ENCODE data around the gene NCK2.
"Not testable (repeated sequence)": the region's sequence is repeated elsewhere in the genome, so short reads cannot be mapped to it uniquely, and the experiment has no call there.

Gene NCK2

DNA sequence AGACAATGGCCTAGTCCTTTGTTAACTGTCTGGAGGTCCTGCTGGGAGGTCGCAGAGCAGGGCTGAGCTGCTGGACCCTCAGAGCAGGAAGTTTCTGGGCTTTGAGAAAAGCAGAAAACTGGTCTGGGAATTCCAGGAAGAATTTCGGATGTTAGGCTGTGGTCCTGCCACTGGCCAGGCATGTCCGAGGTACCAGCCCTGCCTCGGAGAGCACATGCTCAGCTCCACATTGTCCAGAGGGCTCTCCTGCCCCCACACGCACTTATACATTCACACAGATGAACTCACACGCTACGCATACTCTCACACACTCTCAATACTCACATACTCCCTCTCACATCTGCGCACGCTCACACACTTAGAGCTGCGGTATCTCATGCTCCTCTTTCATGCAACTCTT is 146.1 kb downstream of the NCK2 start:
- no peak for DNase-seq (ENCODE audit: low read depth, low spot score)
- CTCF ChIA-PET, result interaction anchor here (1.1 kb wide), 1 partner anchor 17 kb away, joined by 3 read pairs; no protein-coding TSS in a partner anchor
- TF ChIP-seq, protein P1, sequence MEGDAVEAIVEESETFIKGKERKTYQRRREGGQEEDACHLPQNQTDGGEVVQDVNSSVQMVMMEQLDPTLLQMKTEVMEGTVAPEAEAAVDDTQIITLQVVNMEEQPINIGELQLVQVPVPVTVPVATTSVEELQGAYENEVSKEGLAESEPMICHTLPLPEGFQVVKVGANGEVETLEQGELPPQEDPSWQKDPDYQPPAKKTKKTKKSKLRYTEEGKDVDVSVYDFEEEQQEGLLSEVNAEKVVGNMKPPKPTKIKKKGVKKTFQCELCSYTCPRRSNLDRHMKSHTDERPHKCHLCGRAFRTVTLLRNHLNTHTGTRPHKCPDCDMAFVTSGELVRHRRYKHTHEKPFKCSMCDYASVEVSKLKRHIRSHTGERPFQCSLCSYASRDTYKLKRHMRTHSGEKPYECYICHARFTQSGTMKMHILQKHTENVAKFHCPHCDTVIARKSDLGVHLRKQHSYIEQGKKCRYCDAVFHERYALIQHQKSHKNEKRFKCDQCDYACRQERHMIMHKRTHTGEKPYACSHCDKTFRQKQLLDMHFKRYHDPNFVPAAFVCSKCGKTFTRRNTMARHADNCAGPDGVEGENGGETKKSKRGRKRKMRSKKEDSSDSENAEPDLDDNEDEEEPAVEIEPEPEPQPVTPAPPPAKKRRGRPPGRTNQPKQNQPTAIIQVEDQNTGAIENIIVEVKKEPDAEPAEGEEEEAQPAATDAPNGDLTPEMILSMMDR (IDR thresholded peaks at IDR 0.05; ENCODE audit: insufficient read depth, low read length, missing control alignments), result no peak
- POLR2A ChIA-PET, result no interaction called here
- no peak overlapping the region for H3K4me3 ChIP-seq (ENCODE audit: low read depth, low read length)

DNA sequence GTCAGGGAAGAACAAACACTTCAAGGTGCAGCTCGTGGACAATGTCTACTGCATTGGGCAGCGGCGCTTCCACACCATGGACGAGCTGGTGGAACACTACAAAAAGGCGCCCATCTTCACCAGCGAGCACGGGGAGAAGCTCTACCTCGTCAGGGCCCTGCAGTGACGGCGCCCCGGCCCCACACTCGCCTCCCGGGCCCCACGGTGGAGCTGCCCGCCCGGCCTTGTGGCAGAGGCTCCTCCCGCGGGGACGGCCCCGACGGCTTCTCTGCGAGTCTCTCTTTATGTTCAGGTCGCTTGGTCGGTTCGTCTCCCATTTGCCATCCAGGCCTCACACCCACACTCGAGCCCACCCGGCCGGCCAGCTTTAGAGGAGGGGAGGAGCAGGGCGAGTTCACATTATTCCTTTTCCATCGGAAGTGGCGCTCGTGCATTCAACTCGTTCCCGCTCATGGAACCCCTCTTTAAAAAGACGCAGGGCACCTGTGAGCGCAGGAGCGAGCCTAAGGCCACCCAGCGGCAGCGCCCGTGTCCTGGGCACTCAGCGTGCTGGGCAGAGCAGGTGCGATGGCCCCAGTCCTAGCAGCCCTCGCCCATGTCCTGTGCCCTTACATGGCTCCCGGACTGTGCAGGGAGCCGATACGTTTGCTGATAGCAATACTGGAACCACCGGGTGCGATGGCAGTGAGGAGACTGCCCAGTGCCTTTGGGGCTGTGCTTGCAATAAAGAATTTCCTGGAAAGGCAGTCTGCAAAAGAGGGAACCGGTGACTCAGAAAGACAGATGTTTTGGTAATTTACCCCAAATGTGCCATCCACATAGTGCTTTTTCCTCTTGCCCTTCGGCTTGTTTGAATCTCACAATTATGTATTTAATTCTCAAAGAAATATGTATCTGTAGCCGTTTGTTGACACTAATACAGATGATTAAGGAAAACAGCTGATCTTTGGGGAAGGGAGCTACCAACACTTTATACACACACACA is 148.6 kb downstream of the NCK2 start:
- TF ChIP-seq, protein P1 (IDR thresholded peaks at IDR 0.05; ENCODE audit: insufficient read depth, low read length, missing control alignments), result no peak
- CTCF ChIA-PET, result interaction anchor here (1.1 kb wide), 1 partner anchor 316 kb away, joined by 4 read pairs; no protein-coding TSS in a partner anchor
- POLR2A ChIA-PET, result interaction anchor here (0.7 kb wide), 1 partner anchor 34 kb away, joined by 3 read pairs; no protein-coding TSS in a partner anchor
- no peak overlapping the region for H3K4me3 ChIP-seq (ENCODE audit: low read depth, low read length)
- no peak for DNase-seq (ENCODE audit: low read depth, low spot score)

DNA sequence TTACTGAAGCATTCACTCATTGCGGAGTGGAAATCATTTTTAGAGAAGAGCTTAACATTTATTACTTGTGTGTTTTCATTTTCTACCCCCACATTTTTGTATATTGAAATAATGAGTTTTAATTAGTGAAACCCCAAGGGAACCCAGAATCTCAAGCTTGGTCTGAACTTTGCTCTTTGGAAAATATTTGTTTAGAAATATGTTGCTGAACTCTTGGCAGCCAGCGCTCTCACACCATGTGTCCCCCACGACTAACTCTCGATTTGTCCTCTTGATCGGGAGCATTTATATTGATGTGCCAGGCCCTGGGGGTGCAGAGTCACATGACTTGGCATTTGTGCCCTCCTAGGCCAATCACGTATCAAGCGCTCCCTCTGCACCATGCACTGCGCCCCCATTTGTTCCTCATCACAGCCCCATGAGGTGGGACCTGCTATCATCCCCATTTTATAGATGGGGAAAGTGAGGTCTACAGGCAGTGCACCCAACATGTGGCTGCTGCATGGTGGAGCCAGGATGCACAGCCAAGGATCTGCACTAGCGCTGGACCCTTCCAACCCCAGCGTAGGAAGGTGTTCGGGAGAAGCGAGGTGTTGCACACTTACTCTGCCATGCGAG is 149.7 kb downstream of the NCK2 start:
- H3K4me3 ChIP-seq (ENCODE audit: low read depth, low read length), result no peak overlapping the region
- TF ChIP-seq, protein P1 (IDR thresholded peaks at IDR 0.05; ENCODE audit: insufficient read depth, low read length, missing control alignments), result no peak
- ChIA-PET POLR2A (no interaction called here), CTCF (interaction anchor here (1.1 kb wide), 1 partner anchor 318 kb away, joined by 4 read pairs; no protein-coding TSS in a partner anchor)
- no peak for DNase-seq (ENCODE audit: low read depth, low spot score)

DNA sequence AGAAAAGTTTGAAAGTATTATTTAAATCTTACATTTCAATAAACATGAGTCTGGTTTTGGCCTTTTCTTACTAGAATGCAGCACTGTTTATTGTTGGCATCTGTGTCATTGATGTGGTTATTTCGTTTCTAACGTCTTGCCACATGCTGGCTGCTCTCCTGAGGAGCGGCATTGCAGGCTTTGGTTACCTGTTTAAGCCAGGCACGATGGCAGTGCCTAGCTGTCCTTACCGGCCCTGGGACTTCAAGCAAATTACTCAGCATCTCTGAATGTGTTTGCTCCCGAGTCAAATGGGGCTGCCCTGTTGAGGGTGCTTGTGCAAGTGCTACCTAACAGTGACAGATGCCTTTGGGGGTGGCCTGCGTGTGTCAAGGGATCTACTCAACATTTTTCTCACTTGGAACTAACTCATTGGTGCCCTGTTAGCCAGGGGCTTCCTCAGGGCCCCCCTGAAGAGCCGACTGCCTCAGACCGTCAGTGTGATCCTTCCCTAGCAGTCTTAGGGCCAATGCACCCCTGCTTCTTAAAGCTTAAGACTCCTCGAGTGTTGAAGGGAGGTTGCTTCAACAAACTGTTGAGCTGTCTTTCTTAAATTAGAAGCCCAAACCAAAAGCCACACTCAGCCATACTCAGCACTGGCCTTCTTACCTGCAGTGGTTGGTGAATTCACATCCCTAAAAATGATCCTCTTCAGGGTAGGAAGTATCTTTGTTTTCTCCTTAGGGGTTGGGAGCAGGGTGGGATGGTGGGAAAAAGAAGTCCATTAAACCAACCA is 151.5 kb downstream of the NCK2 start:
- CTCF ChIA-PET, result no interaction called here
- DNase-seq (ENCODE audit: low read depth, low spot score), result no peak
- TF ChIP-seq, protein P1 (IDR thresholded peaks at IDR 0.05; ENCODE audit: insufficient read depth, low read length, missing control alignments), result no peak
- H3K4me3 ChIP-seq (ENCODE audit: low read depth, low read length), result no peak overlapping the region
- POLR2A ChIA-PET, result no interaction called here

DNA sequence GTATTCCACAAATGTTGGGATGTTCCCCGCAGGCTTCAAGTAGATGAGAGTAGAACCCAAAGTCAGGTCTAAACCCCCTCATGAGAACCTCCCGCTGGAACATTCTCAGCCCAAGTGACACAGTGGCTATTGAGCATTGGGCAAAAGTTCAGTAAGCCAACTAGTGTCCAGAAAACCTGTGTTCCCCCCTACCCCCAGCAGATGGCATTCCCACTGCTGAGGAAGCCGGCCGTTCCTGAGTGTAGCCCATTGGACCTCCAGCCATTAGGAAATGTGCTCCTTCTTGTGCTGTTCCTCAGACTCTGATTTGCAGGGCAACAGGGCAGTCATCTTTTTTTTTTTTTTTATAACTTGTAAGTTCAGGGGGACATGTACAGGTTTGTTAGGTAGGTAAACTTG is 152.1 kb downstream of the NCK2 start:
- no peak for DNase-seq (ENCODE audit: low read depth, low spot score)
- TF ChIP-seq, protein P1 (IDR thresholded peaks at IDR 0.05; ENCODE audit: insufficient read depth, low read length, missing control alignments), result no peak
- no peak overlapping the region for H3K4me3 ChIP-seq (ENCODE audit: low read depth, low read length)
- ChIA-PET POLR2A (no interaction called here), CTCF (no interaction called here)

DNA sequence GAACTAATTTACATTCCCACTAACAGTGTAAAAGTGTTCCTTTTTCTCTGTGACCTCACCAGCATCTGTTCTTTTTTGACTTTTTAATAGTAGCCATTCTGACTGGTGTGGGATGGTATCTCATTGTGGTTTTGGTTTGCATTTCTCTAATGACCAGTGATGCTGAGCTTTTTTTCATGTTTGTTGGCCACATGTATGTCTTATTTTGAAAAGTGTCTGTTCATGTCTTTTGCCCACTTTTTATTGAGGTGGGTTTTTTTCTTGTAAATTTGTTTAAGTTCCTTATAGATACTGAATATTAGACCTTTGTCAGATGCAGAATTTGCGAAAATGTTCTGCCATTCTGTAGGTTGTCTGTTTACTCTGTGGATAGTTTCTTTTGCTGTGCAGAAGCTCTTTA is 153.0 kb downstream of the NCK2 start:
- H3K4me3 ChIP-seq (ENCODE audit: low read depth, low read length); POLR2A ChIA-PET; CTCF ChIA-PET; DNase-seq (ENCODE audit: low read depth, low spot score): not testable (repeated sequence)

All from AG04449 (cell line).